ENCODE results near the gene PCOLCE2.

The PCOLCE2 gene

GRCh38 chr3:142795332-142795731, 93.6 kb downstream of the PCOLCE2 start:
- no peak overlapping the region for H3K27ac Mint-ChIP-seq
- no peaks in the 10 kb centered on the region for H3K27me3 Mint-ChIP-seq (ENCODE audit: low read depth, poor library complexity)
- peaks cover 9% of the 10 kb centered on the region for H3K9me3 Mint-ChIP-seq
- no peaks in the 10 kb centered on the region for H3K4me1 Mint-ChIP-seq
- no peak for TF ChIP-seq CTCF (IDR thresholded peaks at IDR 0.05)
- peaks cover 25% of the 10 kb centered on the region for H3K36me3 Mint-ChIP-seq (ENCODE audit: low read depth)
- DNase-seq, result no peak
- no peak overlapping the region for H3K4me3 Mint-ChIP-seq

- no peak overlapping the region for H3K27ac Mint-ChIP-seq
- no peaks in the 10 kb centered on the region for H3K27me3 Mint-ChIP-seq (ENCODE audit: low read depth, poor library complexity)
- H3K4me3 Mint-ChIP-seq, result no peak overlapping the region
- no peak for TF ChIP-seq CTCF (IDR thresholded peaks at IDR 0.05)
- no peak for DNase-seq
- peaks cover 5% of the 10 kb centered on the region for H3K4me1 Mint-ChIP-seq
- H3K9me3 Mint-ChIP-seq, result peaks cover 9% of the 10 kb centered on the region
- peaks cover 25% of the 10 kb centered on the region for H3K36me3 Mint-ChIP-seq (ENCODE audit: low read depth)
Observed at GRCh38 chr3:142794508-142794907, 94.4 kb downstream of the PCOLCE2 start.

GRCh38 chr3:142787719-142788118, 101.2 kb downstream of the PCOLCE2 start:
- no peak overlapping the region for H3K4me3 Mint-ChIP-seq
- DNase-seq, result no peak
- peaks cover 14% of the 10 kb centered on the region for H3K36me3 Mint-ChIP-seq (ENCODE audit: low read depth)
- TF ChIP-seq CTCF (IDR thresholded peaks at IDR 0.05), result no peak
- peak overlapping the region; percentile 1 for H3K27ac Mint-ChIP-seq
- peaks cover 5% of the 10 kb centered on the region for H3K4me1 Mint-ChIP-seq
- no peaks in the 10 kb centered on the region for H3K27me3 Mint-ChIP-seq (ENCODE audit: low read depth, poor library complexity)
- no peaks in the 10 kb centered on the region for H3K9me3 Mint-ChIP-seq

- peaks cover 25% of the 10 kb centered on the region for H3K36me3 Mint-ChIP-seq (ENCODE audit: low read depth)
- H3K4me3 Mint-ChIP-seq, result no peak overlapping the region
- DNase-seq, result no peak
Observed at GRCh38 chr3:142785996-142786395, 102.9 kb downstream of the PCOLCE2 start.

GRCh38 chr3:142784228-142784627, 104.7 kb downstream of the PCOLCE2 start:
- Mint-ChIP-seq H3K27ac (no peak overlapping the region), H3K4me3 (no peak overlapping the region), H3K36me3 (ENCODE audit: low read depth) (peaks cover 25% of the 10 kb centered on the region), H3K4me1 (no peaks in the 10 kb centered on the region), H3K9me3 (no peaks in the 10 kb centered on the region), H3K27me3 (ENCODE audit: low read depth, poor library complexity) (no peaks in the 10 kb centered on the region)
- no peak for DNase-seq
- TF ChIP-seq CTCF (IDR thresholded peaks at IDR 0.05), result no peak

More at GRCh38 chr3:142785996-142786395, 102.9 kb downstream of the PCOLCE2 start:
- H3K4me1 Mint-ChIP-seq, result peaks cover 5% of the 10 kb centered on the region
- H3K27me3 Mint-ChIP-seq (ENCODE audit: low read depth, poor library complexity), result no peaks in the 10 kb centered on the region
- TF ChIP-seq CTCF (IDR thresholded peaks at IDR 0.05), result no peak
- H3K27ac Mint-ChIP-seq, result no peak overlapping the region
- no peaks in the 10 kb centered on the region for H3K9me3 Mint-ChIP-seq

GRCh38 chr3:142782616-142783015, 106.3 kb downstream of the PCOLCE2 start:
- Mint-ChIP-seq H3K27me3 (ENCODE audit: low read depth, poor library complexity) (no peaks in the 10 kb centered on the region), H3K4me3 (no peak overlapping the region), H3K27ac (no peak overlapping the region), H3K9me3 (no peaks in the 10 kb centered on the region), H3K36me3 (ENCODE audit: low read depth) (peaks cover 25% of the 10 kb centered on the region), H3K4me1 (no peaks in the 10 kb centered on the region)
- TF ChIP-seq CTCF (IDR thresholded peaks at IDR 0.05), result no peak
- no peak for DNase-seq
